Measurements from ENCODE around the gene RFPL4AL1.
"Not testable (repeated sequence)": the region's sequence is repeated elsewhere in the genome, so short reads cannot be mapped to it uniquely, and the experiment has no call there.

Gene RFPL4AL1

DNA sequence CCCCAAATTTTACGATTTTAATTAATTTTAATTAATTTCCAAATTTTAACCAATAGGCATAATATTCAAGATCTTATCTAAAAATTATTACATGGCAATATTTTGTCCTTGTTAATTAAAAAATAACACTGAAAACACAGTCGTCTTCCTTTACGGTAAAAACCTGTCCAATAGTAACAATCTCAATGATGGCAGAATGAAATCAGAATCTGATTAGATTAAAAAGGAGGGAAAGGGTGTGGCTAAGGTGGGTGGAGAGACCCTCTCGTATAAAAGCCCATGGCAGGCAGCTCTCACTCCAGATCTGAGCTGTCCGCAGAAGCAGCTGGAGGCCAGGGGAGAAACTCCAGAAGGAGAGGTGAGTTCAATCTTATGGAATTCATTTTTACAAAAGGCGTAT is at the start of gene RFPL4AL1:
Gene RFPL4AL1 (plus strand): TSS at position 301 of the 400 bp plus-strand sequence. CDS start 2,687 bp downstream, outside the sequence.
- not testable (repeated sequence) for H3K27me3 ChIP-seq (ENCODE audit: control insufficient read depth in 1 of 2, insufficient read depth in 2 of 2, low read length in 2 of 2); H3K36me3 ChIP-seq (ENCODE audit: insufficient read depth, low read length); H3K27ac ChIP-seq (ENCODE audit: low read depth, low read length); H3K9me3 ChIP-seq (ENCODE audit: low read length); H3K9ac ChIP-seq (ENCODE audit: low read length); H3K4me1 ChIP-seq (ENCODE audit: insufficient read depth, low read length); H3K4me3 ChIP-seq (ENCODE audit: low read depth in 1 of 2, low read length in 2 of 2)

DNA sequence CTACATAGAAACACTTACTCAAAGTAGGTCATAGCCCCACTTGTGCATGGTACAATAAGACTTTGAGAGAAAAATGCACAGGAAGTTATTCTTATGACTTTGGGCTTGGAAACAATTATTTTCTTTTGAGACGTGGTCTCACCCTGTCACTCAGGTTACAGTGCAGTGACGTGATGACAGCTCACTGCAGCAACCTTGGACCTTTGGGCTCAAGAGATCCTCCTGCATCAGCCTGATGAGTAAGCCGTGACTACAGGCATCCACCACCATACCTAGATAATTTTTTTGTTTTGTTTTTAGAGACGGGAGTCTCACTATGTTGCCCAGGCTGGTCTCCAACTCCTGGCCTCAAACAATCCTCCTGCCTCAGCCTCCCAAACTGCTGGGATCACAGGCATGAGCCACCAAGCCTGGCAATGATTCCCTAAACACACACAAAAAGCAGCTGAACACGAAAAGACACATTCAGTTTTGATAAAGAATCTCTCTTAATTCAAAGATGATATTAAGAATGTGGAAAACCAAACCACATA is 48.6 kb upstream of the RFPL4AL1 start:
- H3K9ac ChIP-seq (ENCODE audit: low read length): no peak overlapping the region
- H3K9me3 ChIP-seq (ENCODE audit: low read length): no peaks in the 10 kb centered on the region
- H3K27me3 ChIP-seq (ENCODE audit: control insufficient read depth in 1 of 2, insufficient read depth in 2 of 2, low read length in 2 of 2): peaks cover 4 to 7% of the 10 kb centered on the region in 2 donors

DNA sequence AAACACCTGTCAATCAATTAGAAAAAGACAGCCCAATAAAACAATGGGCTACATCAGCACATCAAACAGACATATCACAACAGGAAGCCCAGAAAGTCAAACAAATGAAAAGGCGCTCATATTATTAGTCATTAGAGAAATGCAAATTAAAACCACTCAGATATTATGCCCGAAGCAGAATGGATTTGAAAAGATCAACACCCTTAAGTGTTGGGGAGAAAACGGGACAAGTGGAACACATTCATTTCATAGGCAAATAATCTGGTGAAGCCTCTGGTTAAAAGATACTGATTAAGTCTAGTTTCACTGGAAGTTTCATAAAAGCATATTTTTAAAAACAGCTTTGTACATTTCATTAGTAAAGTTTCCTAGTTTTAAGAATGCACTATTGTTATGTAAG is 48.1 kb upstream of the RFPL4AL1 start:
- Histone ChIP-seq H3K9me3 (ENCODE audit: low read length) (no peaks in the 10 kb centered on the region), H3K36me3 (ENCODE audit: insufficient read depth, low read length) (no peaks in the 10 kb centered on the region), H3K4me1 (ENCODE audit: insufficient read depth, low read length) (no peaks in the 10 kb centered on the region), H3K27ac (ENCODE audit: low read depth, low read length) (no peak overlapping the region), H3K4me3 (ENCODE audit: low read depth in 1 of 2, low read length in 2 of 2) (no peak overlapping the region), H3K9ac (ENCODE audit: low read length) (no peak overlapping the region), H3K27me3 (ENCODE audit: control insufficient read depth in 1 of 2, insufficient read depth in 2 of 2, low read length in 2 of 2) (peaks cover 4 to 7% of the 10 kb centered on the region in 2 donors)

More for the DNA sequence above, 48.6 kb upstream of the RFPL4AL1 start:
- no peaks in the 10 kb centered on the region for H3K36me3 ChIP-seq (ENCODE audit: insufficient read depth, low read length)
- H3K4me1 ChIP-seq (ENCODE audit: insufficient read depth, low read length): no peaks in the 10 kb centered on the region
- H3K4me3 ChIP-seq (ENCODE audit: low read depth in 1 of 2, low read length in 2 of 2): no peak overlapping the region
- H3K27ac ChIP-seq (ENCODE audit: low read depth, low read length): no peak overlapping the region

DNA sequence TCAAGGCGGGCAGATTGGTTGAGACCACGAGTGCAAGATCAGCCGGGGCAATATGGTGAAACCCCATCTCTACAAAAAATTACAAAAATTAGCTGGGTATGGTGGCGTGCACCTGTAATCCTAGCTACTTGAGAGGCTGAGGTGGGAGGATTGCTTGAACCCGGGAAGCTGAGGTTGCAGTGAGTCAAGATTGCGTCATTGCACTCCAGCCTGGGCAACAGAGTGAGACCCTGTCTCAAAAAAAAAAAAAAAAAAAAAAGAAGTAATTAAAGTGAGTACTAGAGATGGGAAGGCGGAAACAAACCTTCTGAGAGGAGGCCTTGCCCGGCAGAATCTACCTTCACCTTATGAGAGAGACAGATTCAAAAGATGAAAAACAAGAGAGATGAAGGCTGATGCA is 45.4 kb upstream of the RFPL4AL1 start:
- Histone ChIP-seq H3K9me3 (ENCODE audit: low read length) (no peaks in the 10 kb centered on the region), H3K9ac (ENCODE audit: low read length) (no peak overlapping the region), H3K27ac (ENCODE audit: low read depth, low read length) (no peak overlapping the region), H3K36me3 (ENCODE audit: insufficient read depth, low read length) (no peaks in the 10 kb centered on the region), H3K4me1 (ENCODE audit: insufficient read depth, low read length) (no peaks in the 10 kb centered on the region), H3K27me3 (ENCODE audit: control insufficient read depth in 1 of 2, insufficient read depth in 2 of 2, low read length in 2 of 2) (peaks cover 4 to 7% of the 10 kb centered on the region in 2 donors), H3K4me3 (ENCODE audit: low read depth in 1 of 2, low read length in 2 of 2) (no peak overlapping the region)

DNA sequence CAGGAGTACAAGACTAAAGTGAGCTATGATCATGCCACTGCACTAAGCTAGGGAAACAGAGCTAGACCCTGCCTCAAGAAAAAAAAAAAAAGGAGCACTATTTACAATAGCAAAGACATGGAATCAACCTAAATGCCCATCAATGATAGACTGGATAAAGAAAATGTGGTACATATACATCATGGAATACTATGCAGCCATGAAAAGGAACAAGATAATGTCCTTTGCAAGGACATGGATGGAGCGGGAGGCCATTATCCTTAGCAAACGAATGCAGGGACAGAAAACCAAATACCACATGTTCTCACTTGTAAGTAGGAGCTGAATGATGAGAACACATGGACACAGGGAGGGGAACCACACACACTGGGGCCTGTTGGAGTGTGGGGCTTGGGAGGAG is 38.5 kb upstream of the RFPL4AL1 start:
- H3K36me3 ChIP-seq (ENCODE audit: insufficient read depth, low read length); H3K4me1 ChIP-seq (ENCODE audit: insufficient read depth, low read length); H3K27ac ChIP-seq (ENCODE audit: low read depth, low read length); H3K9me3 ChIP-seq (ENCODE audit: low read length); H3K27me3 ChIP-seq (ENCODE audit: control insufficient read depth in 1 of 2, insufficient read depth in 2 of 2, low read length in 2 of 2); H3K4me3 ChIP-seq (ENCODE audit: low read depth in 1 of 2, low read length in 2 of 2); H3K9ac ChIP-seq (ENCODE audit: low read length): not testable (repeated sequence)

DNA sequence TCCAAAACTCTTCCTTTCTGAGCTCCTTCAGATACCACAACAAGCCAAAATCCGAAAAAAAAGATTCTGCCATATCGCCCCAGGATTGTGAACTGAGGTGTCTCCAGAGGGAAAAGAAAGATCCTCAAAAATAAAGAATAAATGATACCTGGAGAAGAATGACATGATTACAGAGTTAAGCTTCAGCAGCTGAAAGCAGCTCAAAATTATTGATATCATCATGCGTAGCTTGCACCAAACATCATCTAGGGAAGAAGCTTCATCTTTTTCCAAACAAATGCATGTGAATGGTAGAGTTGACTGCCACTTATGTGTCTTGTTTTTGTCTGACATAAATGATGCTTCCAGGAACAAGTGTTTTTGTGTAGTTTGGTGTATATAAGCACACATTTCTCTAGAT is 30.6 kb upstream of the RFPL4AL1 start, which contains the start of gene NLRP9:
Gene NLRP9 (minus strand): TSS at position 101 of the 400 bp plus-strand sequence. CDS start 28 bp downstream, at position 73.
- no peak within 1 kb of the TSS for H3K27ac ChIP-seq (ENCODE audit: low read depth, low read length)
- H3K4me3 ChIP-seq (ENCODE audit: low read depth in 1 of 2, low read length in 2 of 2): no peak within 1 kb of the TSS
- H3K9me3 ChIP-seq (ENCODE audit: low read length): no peaks in the 10 kb centered on the region
- H3K27me3 ChIP-seq (ENCODE audit: control insufficient read depth in 1 of 2, insufficient read depth in 2 of 2, low read length in 2 of 2): no peaks in the 10 kb centered on the region
- H3K36me3 ChIP-seq (ENCODE audit: insufficient read depth, low read length): no peaks in the 10 kb centered on the region
- no peaks in the 10 kb centered on the region for H3K4me1 ChIP-seq (ENCODE audit: insufficient read depth, low read length)
- H3K9ac ChIP-seq (ENCODE audit: low read length): no peak within 1 kb of the TSS

DNA sequence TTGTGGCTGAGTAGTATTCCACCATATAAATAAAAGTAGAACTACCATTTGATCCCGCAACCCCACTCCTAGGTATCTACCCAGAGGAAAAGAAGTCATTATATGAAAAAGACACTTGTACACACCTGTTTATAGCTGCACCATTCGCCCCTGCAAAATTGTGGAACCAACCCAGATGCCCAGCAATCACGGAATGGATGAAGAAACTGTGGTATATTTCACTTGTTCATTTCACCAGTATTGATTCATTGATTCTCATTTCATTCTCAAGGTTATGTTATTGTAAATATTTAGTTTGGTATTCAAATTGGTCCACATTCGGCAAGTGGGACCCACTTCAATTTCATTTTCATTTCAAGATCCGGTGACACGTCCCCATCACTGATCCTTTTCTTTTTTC is 18.2 kb upstream of the RFPL4AL1 start:
- no peak overlapping the region for H3K4me3 ChIP-seq (ENCODE audit: low read depth in 1 of 2, low read length in 2 of 2)

DNA sequence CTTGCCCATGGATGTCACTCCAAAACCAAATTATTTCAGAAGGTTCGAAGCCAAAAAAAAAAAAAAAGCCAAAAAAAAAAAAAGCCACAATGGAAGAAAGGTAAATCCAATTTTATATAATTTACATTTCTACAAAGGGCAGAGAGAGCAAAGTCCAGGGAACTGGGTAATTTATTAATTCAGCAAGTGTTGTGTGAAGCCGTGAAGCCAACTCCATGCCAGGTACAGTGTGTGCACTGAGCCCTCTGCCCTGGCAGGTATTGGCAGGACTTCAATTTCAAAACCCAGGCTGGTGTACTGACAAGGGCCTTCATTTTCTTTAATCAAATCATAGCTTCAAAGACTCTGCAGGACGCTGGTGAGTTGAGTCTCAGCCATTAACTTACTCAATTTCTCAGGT is 15.5 kb upstream of the RFPL4AL1 start:
- no peaks in the 10 kb centered on the region for H3K9me3 ChIP-seq (ENCODE audit: low read length)
- no peaks in the 10 kb centered on the region for H3K27me3 ChIP-seq (ENCODE audit: control insufficient read depth in 1 of 2, insufficient read depth in 2 of 2, low read length in 2 of 2)
- no peaks in the 10 kb centered on the region for H3K4me1 ChIP-seq (ENCODE audit: insufficient read depth, low read length)
- no peak overlapping the region for H3K4me3 ChIP-seq (ENCODE audit: low read depth in 1 of 2, low read length in 2 of 2)
- H3K27ac ChIP-seq (ENCODE audit: low read depth, low read length): no peak overlapping the region
- no peaks in the 10 kb centered on the region for H3K36me3 ChIP-seq (ENCODE audit: insufficient read depth, low read length)
- no peak overlapping the region for H3K9ac ChIP-seq (ENCODE audit: low read length)

More for the DNA sequence above, 18.2 kb upstream of the RFPL4AL1 start:
- no peak overlapping the region for H3K9ac ChIP-seq (ENCODE audit: low read length)
- no peaks in the 10 kb centered on the region for H3K36me3 ChIP-seq (ENCODE audit: insufficient read depth, low read length)
- no peaks in the 10 kb centered on the region for H3K4me1 ChIP-seq (ENCODE audit: insufficient read depth, low read length)
- H3K9me3 ChIP-seq (ENCODE audit: low read length): no peaks in the 10 kb centered on the region
- no peaks in the 10 kb centered on the region for H3K27me3 ChIP-seq (ENCODE audit: control insufficient read depth in 1 of 2, insufficient read depth in 2 of 2, low read length in 2 of 2)
- no peak overlapping the region for H3K27ac ChIP-seq (ENCODE audit: low read depth, low read length)

DNA sequence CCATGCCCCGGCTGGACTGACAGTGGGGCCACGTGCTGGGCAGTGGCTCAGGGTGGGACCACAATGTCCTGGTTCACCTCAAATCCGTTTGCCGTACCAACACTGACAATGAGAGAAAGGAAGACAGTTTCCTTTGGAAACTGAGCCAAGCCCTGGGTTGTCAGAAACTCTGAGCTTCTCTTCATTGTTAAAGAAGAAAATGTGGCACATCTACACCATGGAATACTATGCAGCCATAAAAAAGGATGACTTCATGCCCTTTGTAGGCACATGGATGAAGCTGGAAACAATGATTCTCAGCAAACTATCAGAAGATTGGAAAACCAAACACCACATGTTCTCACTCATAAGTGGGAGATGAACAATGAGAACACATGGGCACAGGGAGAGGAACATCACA is 12.1 kb upstream of the RFPL4AL1 start:
- not testable (repeated sequence) for H3K27me3 ChIP-seq (ENCODE audit: control insufficient read depth in 1 of 2, insufficient read depth in 2 of 2, low read length in 2 of 2); H3K9me3 ChIP-seq (ENCODE audit: low read length); H3K27ac ChIP-seq (ENCODE audit: low read depth, low read length); H3K4me3 ChIP-seq (ENCODE audit: low read depth in 1 of 2, low read length in 2 of 2); H3K9ac ChIP-seq (ENCODE audit: low read length); H3K36me3 ChIP-seq (ENCODE audit: insufficient read depth, low read length); H3K4me1 ChIP-seq (ENCODE audit: insufficient read depth, low read length)

DNA sequence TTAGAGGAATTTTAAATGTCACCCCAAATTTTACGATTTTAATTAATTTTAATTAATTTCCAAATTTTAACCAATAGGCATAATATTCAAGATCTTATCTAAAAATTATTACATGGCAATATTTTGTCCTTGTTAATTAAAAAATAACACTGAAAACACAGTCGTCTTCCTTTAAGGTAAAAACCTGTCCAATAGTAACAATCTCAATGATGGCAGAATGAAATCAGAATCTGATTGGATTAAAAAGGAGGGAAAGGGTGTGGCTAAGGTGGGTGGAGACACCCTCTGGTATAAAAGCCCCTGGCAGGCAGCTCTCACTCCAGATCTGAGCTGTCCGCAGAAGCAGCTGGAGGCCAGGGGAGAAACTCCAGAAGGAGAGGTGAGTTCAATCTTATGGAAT is 10.1 kb upstream of the RFPL4AL1 start, which contains the start of gene RFPL4A:
Gene RFPL4A (plus strand): TSS at position 301 of the 400 bp plus-strand sequence. CDS start 2,704 bp downstream, outside the sequence.
- not testable (repeated sequence) for H3K27me3 ChIP-seq (ENCODE audit: control insufficient read depth in 1 of 2, insufficient read depth in 2 of 2, low read length in 2 of 2); H3K9me3 ChIP-seq (ENCODE audit: low read length); H3K4me3 ChIP-seq (ENCODE audit: low read depth in 1 of 2, low read length in 2 of 2); H3K27ac ChIP-seq (ENCODE audit: low read depth, low read length); H3K36me3 ChIP-seq (ENCODE audit: insufficient read depth, low read length); H3K9ac ChIP-seq (ENCODE audit: low read length); H3K4me1 ChIP-seq (ENCODE audit: insufficient read depth, low read length)

DNA sequence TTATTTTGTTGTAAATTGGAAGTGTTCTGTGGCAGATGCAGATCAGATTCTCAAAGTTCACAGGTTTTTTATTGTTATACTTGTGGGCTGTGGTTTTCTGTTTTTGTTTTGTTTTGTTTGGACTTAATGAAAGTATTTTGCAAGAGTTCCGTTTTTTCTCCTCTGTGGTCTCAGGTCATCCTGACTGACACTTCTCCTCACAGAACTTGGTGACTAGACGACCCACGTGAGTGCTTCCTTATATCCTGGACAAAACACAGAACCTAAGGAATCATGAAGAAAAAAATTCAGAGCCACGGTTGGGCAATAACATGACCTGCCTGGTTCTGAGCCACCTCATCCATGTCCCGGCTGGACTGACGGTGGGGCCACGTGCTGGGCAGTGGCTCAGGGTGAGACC is 2.5 kb upstream of the RFPL4AL1 start:
- Histone ChIP-seq H3K4me3 (ENCODE audit: low read depth in 1 of 2, low read length in 2 of 2) (no peak overlapping the region), H3K27me3 (ENCODE audit: control insufficient read depth in 1 of 2, insufficient read depth in 2 of 2, low read length in 2 of 2) (no peaks in the 10 kb centered on the region), H3K36me3 (ENCODE audit: insufficient read depth, low read length) (no peaks in the 10 kb centered on the region), H3K4me1 (ENCODE audit: insufficient read depth, low read length) (no peaks in the 10 kb centered on the region), H3K9me3 (ENCODE audit: low read length) (no peaks in the 10 kb centered on the region), H3K9ac (ENCODE audit: low read length) (no peak overlapping the region), H3K27ac (ENCODE audit: low read depth, low read length) (no peak overlapping the region)

DNA sequence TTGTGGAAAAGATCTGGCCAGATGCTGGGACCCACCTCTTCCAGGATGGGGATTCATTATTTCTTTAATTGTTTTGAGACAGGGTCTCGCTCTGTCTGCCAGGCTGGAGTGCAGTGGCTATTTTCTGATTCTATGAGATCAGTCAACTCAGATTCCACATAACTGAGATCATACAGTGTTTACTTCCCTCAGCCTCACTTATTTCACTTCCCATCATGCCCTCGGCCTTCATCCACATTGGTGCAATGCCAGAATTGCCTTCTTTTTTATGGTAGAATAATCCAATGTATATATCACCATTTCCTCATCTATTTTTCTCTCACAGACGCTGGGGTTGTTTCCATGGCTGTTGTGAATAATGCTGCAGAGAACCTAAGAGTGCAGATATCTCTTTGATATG is 714 bp downstream of the RFPL4AL1 start:
- H3K4me3 ChIP-seq (ENCODE audit: low read depth in 1 of 2, low read length in 2 of 2); H3K27me3 ChIP-seq (ENCODE audit: control insufficient read depth in 1 of 2, insufficient read depth in 2 of 2, low read length in 2 of 2); H3K27ac ChIP-seq (ENCODE audit: low read depth, low read length); H3K9me3 ChIP-seq (ENCODE audit: low read length); H3K36me3 ChIP-seq (ENCODE audit: insufficient read depth, low read length); H3K4me1 ChIP-seq (ENCODE audit: insufficient read depth, low read length); H3K9ac ChIP-seq (ENCODE audit: low read length): not testable (repeated sequence)

Data from muscle layer of colon (tissue), 2 donors.